HG03432 (cell line): ENCODE data around the gene TMC8.
"Not testable (repeated sequence)": the region's sequence is repeated elsewhere in the genome, so short reads cannot be mapped to it uniquely, and the experiment has no call there.

Experiments used
- ATAC-seq: cut with Tn5 transposase; IDR thresholded peaks from one replicate; pipeline ENCODE4 v1.9.1; 2021; ENCODE audit warnings: mild to moderate bottlenecking, moderate library complexity; ENCODE audit not compliant: unreplicated experiment

The TMC8 gene

DNA sequence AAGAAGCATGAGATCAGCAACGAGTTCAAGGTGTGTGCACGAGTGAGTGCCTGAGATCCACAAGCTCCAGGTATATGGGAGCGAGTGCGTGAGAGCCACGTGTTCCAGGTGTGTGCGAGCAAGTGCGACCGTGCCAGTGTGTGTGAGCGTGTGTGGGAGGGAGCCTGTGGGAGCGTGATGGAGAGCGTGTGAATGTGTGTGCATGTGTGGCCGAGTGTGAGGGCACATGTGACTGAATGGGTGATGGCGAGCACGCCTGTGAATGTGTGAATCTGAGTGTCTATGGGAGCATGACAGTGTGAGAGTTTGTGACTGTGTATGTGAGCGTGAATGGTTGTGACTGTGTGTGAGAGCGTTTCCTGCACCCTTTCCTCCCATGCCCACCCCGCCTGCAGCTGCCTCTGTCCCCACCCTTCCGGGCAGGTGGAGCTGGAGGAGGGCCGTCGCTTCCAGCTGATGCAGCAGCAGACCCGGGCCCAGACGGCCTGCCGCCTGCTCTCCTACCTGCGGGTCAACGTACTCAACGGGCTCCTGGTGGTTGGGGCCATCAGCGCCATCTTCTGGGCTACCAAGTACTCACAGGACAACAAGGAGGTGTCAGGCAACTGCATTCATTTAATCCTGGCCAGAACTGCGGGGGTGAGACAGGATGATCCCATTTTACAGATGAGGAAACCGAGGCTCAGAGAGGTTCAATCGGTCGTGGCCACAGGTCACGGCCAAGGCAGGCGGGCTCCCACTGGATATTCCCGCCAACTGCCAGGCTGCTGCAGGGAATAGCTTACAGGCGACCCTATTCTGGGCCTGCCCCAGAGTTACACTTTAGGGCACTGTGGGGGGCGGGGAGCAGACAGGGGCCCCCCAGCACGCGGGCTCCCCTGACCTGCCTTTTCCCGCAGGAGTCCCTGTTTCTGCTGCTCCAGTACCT, 3.7 kb downstream of the TMC8 start:
- no peak for ATAC-seq

DNA sequence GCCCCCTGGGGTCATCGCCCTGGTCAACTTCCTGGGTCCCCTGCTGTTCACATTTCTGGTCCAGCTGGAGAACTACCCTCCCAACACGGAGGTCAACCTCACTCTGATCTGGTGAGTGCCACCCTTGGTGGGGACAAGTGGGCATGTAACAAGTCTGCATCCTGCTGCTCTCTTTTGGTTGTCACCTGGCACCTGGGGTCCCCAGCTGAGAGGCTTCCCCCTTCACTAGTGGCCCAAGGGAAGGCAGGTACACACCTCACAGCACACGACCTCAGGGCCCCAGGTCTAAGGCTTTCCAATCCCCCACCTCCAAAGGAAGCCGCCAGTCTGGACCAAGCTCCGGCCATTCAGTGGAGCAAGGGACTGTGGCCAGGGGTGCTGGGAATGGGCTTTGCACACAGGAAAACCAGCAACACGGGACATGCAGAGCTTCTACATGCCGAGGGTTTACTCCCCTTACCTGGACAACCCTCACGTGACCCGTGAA, 4.4 kb downstream of the TMC8 start:
- ATAC-seq = no peak

DNA sequence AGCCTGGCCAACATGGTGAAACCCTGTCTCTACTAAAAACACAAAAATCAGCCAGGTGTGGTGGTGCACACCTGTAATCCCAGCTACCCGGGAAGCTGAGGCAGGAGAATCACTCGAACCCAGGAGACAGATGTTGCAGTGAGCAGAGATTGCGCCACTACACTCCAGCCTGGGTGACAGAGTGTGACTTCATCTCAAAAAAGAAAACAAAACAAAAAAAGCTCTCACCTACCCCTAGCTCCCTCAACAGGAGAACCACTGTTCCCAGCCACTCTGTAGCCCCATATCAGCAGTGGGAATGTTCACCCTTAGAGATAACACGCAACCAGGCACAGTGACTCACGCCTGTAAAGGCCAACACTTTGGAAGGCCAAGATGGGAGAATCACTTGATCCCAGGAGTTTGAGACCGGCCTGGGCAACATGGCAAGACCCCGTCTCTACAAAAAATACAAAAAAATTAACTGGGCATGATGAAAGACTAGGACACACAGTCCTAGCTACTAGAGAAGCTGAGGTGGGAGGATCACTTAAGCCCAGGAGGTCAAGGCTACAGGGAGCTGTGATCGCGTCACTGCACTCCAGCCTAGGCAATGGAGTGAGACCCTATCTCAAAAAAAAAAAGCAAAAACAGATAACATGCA, 5.4 kb downstream of the TMC8 start:
- ATAC-seq = no peak

DNA sequence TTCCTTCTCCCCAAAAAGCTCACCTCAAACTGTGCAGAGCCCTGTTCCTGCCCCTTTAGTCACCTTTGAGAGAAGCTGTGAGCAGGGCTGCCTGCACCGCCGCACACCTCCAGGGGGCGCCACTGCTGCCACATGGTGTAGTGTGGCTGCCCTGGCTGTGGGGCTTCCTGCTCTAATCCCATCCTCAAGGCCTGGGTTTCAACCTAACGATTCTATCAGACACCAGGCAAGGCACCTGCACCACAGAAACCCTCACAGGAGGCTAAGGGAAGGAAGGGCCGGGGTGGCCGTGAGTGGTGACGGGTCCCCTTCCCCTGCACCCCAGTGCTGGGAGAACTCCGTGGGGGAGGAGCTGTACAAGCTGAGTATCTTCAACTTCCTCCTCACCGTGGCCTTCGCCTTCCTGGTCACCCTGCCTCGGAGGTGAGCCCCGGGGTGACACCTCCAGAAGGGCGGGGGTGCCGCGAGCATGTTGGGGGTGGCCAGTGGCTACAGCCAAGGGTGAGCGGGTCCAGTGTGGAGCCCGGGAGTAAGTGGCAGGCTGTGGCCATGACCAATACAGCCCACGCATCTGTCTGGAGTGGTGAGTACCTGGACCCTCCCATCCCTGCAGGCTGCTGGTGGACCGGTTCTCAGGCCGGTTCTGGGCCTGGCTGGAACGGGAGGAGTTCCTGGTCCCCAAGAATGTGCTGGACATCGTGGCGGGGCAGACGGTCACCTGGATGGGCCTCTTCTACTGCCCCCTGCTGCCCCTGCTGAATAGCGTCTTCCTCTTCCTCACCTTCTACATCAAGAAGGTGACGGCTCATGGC, 7.0 kb downstream of the TMC8 start:
- no peak for ATAC-seq

DNA sequence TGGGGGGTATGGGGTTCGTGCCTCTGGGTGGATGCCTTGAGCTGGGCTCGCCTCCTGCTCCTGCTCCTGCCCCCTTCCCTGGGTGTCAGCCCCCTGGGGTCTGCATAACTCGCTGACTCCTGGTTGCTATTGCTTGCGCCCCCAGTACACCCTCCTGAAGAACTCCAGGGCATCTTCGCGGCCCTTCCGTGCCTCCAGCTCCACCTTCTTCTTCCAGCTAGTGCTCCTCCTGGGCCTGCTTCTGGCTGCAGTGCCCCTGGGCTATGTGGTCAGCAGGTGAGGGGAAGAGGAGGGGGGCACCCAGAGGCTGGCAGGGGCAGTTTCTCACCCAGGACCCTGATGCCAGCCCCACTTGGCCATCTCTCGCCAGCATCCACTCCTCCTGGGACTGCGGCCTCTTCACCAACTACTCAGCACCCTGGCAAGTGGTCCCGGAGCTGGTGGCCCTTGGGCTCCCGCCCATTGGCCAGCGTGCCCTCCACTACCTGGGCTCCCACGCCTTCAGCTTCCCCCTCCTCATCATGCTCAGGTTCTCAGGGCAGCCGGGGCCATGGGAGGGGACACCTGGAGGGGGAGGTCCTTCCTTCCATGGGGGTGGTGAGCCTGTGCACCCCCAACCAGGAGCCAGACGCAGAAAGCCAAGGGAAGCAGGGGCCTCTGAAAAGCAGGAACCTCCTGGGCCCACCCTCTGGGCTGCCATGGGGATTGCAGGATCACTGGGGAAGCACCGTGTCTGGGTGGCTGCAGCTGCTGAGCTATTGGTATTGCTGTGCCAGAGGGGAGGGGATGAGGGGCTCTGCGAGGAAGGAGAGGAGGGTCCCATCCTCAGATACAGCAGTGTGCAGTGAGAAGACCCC, 7.9 kb downstream of the TMC8 start:
- no peak for ATAC-seq

DNA sequence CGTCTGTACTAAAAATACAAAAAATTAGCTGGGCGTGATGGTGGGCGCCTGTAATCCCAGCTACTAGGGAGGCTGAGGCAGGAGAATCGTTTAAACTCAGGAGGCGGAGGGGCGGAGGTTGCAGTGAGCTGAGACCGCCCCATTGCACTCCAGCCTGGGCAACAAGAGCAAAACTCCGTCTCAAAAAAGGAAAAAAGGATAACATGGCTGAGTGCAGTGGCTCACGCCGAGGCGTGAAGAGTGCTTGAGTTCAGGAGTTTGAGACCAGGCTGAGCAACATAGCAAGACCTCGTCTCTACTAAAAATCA, 9.2 kb downstream of the TMC8 start:
- not testable (repeated sequence) for ATAC-seq

DNA sequence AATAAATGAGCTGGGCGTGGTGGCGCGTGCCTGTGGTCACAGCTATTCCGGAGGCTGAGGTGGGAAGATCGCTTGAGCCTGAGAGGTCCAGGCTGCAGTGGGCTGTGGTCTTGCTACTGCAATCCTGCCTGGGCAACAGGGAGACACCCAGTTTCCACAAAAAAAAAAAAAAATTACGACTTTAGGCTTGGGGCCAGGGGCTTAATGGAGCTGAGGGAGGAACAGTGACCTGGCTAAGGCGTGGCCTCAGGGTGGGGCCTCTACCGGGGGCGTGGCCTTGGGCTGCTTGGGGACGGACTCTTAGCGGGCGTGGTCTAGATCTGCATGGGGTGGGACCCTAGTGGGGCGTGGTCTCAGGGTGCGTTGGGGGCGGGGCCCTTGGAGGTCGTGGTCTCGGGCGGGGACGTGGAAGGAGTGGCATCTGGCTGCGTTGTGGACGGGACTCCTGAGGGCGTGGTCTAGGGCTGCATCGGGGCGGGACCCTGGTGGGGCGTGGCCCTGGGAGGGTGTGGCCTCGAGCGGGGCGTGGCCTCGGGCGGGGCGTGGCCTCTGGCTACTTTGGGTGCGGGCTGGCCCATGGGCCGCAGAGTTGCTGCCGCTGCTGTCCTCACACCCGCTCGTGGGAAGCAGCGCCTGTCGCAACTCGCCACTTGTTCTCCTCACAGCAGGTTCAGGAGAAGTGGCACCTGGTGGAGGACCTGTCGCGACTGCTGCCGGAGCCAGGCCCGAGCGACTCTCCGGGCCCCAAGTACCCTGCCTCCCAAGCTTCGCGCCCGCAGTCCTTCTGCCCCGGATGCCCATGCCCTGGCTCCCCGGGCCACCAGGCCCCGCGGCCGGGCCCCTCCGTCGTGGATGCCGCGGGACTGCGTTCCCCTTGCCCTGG, 9.8 kb downstream of the TMC8 start:
- ATAC-seq = peak; percentile 74

DNA sequence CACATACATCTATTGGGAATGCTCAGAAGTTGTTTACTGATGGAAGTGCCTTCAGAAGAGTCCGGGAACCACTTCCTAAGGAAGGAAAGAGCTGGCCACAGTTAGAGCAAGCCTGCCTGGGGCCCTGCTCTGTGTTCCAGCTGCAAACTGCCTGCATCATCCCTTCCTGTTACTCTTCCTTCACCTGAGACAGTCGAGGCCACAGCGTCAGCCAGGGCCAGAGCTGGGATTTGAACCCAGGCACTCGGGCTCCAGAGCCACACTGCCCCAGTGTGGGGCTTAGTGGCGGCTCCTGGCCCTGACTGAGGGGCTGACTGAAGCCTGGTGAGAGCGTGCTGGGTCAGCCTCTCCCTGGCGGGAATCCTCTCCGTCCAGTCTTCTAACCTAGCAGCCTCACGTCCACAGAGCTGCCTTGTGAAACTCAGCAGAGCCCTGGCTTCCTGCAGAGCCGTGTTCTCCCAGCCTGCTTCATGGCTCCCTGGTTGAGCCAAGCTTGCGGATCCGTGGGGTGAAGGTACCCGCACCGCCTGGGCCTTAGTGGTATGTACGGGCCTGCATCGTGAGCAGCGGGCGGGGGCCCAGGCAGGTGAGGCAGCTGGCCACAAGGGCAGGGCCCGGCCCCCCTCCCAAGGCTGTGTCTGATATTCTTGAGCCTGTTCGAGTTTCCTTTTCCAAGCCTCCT, 11.0 kb downstream of the TMC8 start:
- ATAC-seq = no peak

DNA sequence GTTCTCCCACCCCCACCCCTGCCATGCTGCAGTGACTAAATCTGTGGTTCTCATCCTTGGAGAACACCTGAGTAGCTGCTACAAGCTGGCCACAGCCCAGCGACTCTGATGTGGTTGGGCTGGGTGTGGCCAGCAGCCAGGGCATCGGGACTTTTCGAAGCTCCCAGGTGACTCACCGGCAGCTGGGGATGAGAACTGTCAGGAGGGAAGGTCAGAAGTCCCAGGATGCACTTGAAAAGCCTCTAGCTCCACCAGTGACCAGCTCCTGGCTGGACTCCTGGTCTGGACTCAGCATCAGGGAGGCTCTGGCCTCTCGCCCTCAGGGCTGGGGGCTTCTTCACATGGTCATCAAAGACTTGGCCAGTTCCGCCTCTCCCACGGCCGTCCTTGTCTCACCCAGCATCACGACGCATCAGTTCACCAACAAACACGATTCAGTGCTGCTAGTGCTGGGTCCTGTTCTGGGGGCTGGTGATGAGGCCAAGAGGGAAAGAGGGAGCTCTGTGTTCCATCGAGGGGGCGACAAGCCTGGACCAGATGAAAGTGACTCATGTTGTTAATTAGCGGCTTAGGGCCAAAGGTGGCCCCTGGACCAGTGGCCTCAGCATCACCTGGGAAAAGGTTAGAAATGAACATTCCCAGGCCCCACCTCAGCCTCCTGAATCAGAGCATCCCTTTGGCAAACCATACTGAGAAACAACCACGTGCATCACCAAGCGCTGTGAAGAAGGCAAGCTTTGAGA, 11.7 kb downstream of the TMC8 start:
- no peak for ATAC-seq

DNA sequence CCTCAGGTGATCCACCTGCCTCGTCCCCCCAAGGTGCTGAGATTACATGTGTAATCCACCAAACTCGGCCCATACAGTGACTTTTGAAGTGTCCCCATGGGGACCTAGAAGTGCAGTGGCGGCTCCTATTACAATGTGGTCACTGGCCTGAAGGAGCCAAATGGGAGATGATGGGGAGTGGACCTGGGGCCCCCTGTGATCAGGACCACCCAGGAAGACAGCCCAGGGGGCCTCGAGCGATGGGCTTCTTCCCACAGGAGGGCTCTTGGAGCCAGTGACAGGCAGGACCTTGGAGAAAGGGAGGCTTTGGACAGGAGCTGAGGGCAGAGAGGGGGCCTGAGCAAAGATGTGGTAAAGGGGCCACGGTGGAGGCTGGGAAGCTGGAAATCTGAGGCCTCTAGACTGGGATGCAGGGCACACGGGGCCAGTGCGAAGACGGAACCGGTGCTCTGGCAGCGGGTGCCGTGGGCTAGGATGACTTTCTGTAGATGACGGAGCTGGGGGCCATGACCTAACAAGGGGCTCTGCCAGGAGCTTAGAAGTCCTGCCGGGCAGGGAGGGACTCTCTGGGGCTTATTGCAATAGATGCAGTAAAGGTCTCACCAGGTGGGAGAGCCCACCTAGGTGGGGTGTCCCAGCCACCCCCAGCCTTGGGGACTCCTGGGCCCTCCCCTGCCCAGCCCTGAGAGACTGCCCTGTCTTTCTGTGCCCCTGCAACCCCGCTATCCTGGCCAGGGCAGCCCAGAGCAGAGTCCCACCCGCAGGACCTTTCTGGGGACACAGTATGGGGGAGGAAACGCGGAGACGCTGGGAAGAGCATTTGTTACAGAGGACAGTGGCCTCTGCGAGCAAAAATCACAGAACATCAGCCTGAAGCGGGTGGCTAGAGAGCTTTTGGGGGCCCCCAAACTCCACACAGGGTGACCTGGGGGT, 12.9 kb downstream of the TMC8 start:
- ATAC-seq = no peak

DNA sequence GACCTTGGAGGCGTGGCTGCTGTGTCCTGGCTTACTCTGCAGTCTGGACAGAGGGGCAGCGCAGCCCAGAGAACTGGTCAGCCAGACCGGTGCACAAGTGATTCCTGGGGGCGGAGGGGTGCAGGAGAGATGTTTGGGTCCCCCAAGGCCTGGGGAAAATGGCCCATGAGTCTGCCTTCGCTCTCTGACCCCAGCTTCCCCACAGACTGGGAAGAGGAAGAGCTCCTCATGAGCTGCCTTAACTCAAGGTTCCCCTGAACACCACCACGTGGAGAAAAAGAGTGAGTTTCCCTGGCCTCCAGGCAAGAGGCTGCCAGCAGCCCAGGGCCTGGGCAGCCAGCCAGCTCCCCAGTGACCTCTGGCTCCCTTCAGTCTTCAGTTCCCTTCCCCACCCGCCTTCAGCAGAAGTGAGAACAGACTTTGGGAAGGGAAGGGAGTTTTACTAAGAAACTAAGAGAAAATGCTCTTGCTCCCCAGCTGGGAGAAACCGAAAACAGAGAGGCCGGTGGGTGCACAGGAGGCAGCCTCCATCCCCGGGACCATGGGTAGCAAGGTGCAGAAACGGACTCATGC, 13.7 kb downstream of the TMC8 start:
- ATAC-seq = no peak

DNA sequence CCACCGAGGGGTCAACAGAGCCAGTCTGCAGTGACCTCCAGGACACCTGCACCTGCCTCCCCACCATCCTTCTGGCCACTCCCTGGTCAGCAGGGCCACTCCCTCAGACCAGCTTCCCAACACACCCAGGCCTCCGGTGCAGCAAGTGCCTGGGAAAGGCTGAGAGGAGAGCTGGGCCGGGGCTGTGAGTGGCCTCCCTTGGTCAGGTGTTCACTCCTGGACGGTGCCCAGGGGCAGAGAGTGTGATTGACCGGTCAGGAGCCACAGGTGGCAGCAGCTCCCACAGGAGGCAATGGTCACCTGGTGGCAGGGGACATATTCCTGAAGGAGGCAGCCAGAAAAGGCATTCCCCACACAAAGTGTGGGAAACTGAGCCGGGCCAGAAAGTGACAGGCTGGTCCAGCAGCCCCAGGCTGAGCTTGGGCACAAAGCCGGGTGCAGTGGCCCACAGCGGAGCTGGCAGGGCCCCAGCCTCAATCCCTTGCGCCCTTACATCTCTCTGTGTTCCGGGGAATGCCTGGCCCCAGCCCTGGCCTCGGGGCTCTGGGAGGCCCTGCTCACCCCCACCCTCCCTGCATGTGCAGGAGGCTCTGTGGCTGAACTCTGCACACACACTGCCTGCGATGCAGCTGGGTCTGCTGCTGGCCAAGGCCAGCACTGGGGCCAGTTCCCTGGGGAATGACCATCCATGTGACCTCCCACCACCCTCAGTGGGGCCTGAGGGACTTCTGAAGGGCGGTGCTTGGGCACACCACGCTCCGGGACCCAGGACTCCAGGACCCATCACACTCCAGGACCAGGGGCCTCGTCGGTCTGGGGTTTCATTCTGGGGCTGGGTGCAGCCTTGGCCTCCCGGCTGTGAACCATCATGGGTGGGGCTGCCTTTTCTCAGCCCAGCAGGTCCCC, 14.4 kb downstream of the TMC8 start:
- no peak for ATAC-seq

DNA sequence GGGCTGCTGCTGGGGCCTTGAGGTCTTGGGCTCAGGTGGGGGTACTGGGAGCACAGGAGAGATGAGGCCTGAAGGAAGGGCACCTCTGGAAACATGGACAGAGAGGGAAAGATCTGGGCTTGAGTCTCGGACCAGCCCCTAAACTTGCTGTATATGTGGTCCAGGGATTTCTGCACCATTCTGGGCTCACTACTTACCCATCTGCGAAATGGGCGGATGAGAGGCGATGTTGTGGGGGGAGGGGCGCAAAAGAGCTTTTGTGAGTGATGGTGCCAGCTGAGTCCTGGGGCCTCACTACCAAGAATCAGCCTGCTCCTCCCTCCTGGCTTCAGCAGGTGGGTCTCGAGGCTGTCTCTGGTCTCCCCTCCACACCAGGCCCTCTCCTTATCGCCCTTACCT, 15.9 kb downstream of the TMC8 start:
- ATAC-seq = no peak

DNA sequence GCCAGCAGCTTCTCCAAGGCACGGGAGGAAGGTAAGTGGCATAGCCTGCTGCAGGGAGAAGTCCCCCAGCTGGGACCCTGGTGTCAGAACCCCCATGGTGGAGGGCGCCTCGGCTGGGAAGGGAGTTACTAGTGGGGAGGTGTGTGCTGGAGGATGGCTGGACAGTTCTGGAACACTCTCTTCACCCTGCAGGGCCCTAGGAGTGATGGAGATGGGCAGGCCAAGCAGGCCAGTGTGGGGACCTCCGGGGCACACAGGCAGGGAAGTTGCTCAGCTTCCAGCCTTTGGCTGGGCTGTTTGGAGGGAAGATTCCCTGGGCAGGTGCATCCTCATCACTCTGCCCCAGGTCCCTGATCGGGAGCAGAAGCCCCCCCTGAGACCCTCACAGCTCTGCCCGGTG, 16.3 kb downstream of the TMC8 start:
- no peak for ATAC-seq

DNA sequence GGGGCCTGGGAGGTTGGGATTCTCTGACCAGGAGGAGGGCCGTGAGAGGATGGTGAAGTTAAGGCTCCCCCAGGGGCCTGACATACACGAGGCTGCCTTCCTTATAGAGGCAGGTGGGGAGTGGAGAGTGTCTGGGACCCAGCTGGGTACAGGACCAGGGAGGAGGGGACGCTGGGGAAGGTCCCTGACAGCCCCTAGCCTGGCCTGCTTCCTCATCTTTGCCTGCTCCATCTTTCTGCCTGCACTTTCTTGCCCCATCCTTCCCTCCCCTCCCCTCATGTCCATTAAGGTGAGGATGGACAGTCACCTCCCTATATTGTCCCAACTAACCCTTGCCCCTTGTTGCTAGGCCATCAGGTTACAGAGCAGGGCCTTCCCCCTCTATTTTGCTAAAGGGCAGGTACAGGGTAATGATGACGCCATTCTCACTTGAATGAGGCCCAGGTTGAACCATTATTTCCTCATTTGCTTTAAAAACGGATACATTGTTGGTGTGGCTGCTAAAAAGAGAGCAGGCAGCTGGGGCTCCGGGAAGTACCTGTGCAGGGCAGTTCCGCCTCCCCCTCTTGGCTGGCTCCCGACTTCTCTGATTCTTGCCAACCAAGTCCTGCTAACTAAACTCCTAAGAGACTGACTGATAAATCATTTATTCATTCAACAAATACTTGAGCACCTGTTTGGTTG, 16.9 kb downstream of the TMC8 start:
- ATAC-seq = peak; percentile 42
